WTC11 (cell line): ENCODE results near the gene PSD2. TPM values are rescaled to one million over a fixed set of nuclear protein-coding genes. Genes with fewer than 3 reads are reported as not detected.

Experiments used
- ATAC-seq: fragments of 200-7000 bp; cut with Tn5 transposase; 2 replicates; pipeline ENCODE4 v1.10.0; 2021; ENCODE audit warnings: mild to moderate bottlenecking, moderate library complexity
- CTCF ChIA-PET: fragments of 300-600 bp; sonication (Branson Sonifier 250); formaldehyde crosslinking; loops from one replicate; lab custom pipeline; 2021; ENCODE audit warnings: antibody characterized with exemption; lab: Charles Lee
- POLR2A ChIA-PET: fragments of 350-600 bp; sonication (Branson Sonifier 250); formaldehyde crosslinking; loops from one replicate; lab custom pipeline; 2021; ENCODE audit warnings: antibody characterized with exemption; lab: Charles Lee
- DNase-seq: peaks from one replicate; pipeline ENCODE4 v3.0.0; 2021; ENCODE audit warnings: low spot score
- H3K27ac Mint-ChIP-seq: 2 replicates; pipeline ENCODE4 v1.8.0; 2021; ENCODE audit warnings: mixed read lengths
- H3K27me3 Mint-ChIP-seq: 2 replicates; pipeline ENCODE4 v1.8.0; 2021; ENCODE audit warnings: low read depth, mild to moderate bottlenecking, moderate library complexity, mixed read lengths
- H3K36me3 Mint-ChIP-seq: 2 replicates; pipeline ENCODE4 v1.8.0; 2021; ENCODE audit warnings: mixed read lengths
- H3K4me1 Mint-ChIP-seq: 2 replicates; pipeline ENCODE4 v1.8.0; 2022; ENCODE audit warnings: mixed read lengths
- H3K4me3 Mint-ChIP-seq: 2 replicates; pipeline ENCODE4 v1.8.0; 2021; ENCODE audit warnings: mild to moderate bottlenecking, moderate library complexity, mixed read lengths
- H3K9me3 Mint-ChIP-seq: 2 replicates; pipeline ENCODE4 v1.8.0; 2021; ENCODE audit warnings: mixed read lengths
- AFF4 ChIP-seq: sonication (generic); formaldehyde crosslinking; IDR thresholded peaks from 2 replicates; pipeline ENCODE4 v1.8.1; 2023; ENCODE audit warnings: mild to moderate bottlenecking, missing genetic modification reagents, borderline replicate concordance
- CDX4 ChIP-seq: fragments of 250-450 bp; sonication (Bioruptor Pico); IDR thresholded peaks from 2 replicates; pipeline ENCODE4 v1.9.0; 2021; ENCODE audit warnings: moderate library complexity, mild to moderate bottlenecking, inconsistent platforms, borderline replicate concordance
- FOXK1 ChIP-seq: sonication (generic); formaldehyde crosslinking; IDR thresholded peaks from 2 replicates; pipeline ENCODE4 v1.8.0; 2022; ENCODE audit warnings: mild to moderate bottlenecking, moderate library complexity, missing genetic modification reagents
- JUN ChIP-seq: sonication (generic); formaldehyde crosslinking; IDR thresholded peaks from 2 replicates; pipeline ENCODE4 v1.8.0; 2023; ENCODE audit warnings: mild to moderate bottlenecking, missing genetic modification reagents
- KAT7 ChIP-seq: sonication (generic); formaldehyde crosslinking; IDR thresholded peaks from 2 replicates; pipeline ENCODE4 v1.8.1; 2023; ENCODE audit warnings: missing genetic modification reagents, mild to moderate bottlenecking, borderline replicate concordance
- NR2C2 ChIP-seq: sonication (generic); formaldehyde crosslinking; IDR thresholded peaks from 2 replicates; pipeline ENCODE4 v1.8.0; 2022; ENCODE audit warnings: mild to moderate bottlenecking, missing genetic modification reagents
- TEAD1 ChIP-seq: sonication (generic); formaldehyde crosslinking; IDR thresholded peaks from 2 replicates; pipeline ENCODE4 v1.8.0; 2022; ENCODE audit warnings: mild to moderate bottlenecking, missing genetic modification reagents
- TEAD4 ChIP-seq: sonication (generic); formaldehyde crosslinking; IDR thresholded peaks from 2 replicates; pipeline ENCODE4 v1.8.0; 2022; ENCODE audit warnings: mild to moderate bottlenecking, missing genetic modification reagents
- USF2 ChIP-seq: sonication (generic); formaldehyde crosslinking; IDR thresholded peaks from 2 replicates; pipeline ENCODE4 v1.8.1; 2023; ENCODE audit warnings: mild to moderate bottlenecking, missing genetic modification reagents, moderate library complexity
- ZNF219 ChIP-seq: sonication (generic); formaldehyde crosslinking; IDR thresholded peaks from 2 replicates; pipeline ENCODE4 v1.8.0; 2023; ENCODE audit warnings: missing genetic modification reagents, mild to moderate bottlenecking, borderline replicate concordance
- ZNF232 ChIP-seq: sonication (generic); formaldehyde crosslinking; IDR thresholded peaks from 2 replicates; pipeline ENCODE4 v1.8.0; 2022; ENCODE audit warnings: mild to moderate bottlenecking, missing genetic modification reagents
- ZNF263 ChIP-seq: sonication (generic); formaldehyde crosslinking; IDR thresholded peaks from 2 replicates; pipeline ENCODE4 v1.8.1; 2022; ENCODE audit warnings: low read depth, mild to moderate bottlenecking, moderate library complexity, missing genetic modification reagents
- ZNF281 ChIP-seq: sonication (generic); formaldehyde crosslinking; IDR thresholded peaks from 2 replicates; pipeline ENCODE4 v1.8.0; 2023; ENCODE audit warnings: mild to moderate bottlenecking, missing genetic modification reagents
- total RNA-seq: library from RNA; stranded (reverse); gene quantifications from 3 replicates; pipeline ENCODE4 v1.2.3, GENCODE V29; 2021
- TF ChIP-seq, protein P1 (sequence below): sonication (generic); formaldehyde crosslinking; IDR thresholded peaks from 2 replicates; pipeline ENCODE4 v1.8.0; 2022; ENCODE audit warnings: mild to moderate bottlenecking, missing genetic modification reagents
- TF ChIP-seq, protein P2 (sequence below): fragments of 250-450 bp; sonication (Bioruptor Pico); IDR thresholded peaks from 2 replicates; pipeline ENCODE4 v2.1.2; 2022; ENCODE audit warnings: mild to moderate bottlenecking, moderate library complexity
- TF ChIP-seq, protein P3 (sequence below): sonication (generic); formaldehyde crosslinking; IDR thresholded peaks from 2 replicates; pipeline ENCODE4 v1.8.0; 2023; ENCODE audit warnings: missing genetic modification reagents
- TF ChIP-seq, protein P4 (sequence below): sonication (generic); formaldehyde crosslinking; IDR thresholded peaks from 2 replicates; pipeline ENCODE4 v1.8.0; 2022; ENCODE audit warnings: mild to moderate bottlenecking, missing genetic modification reagents
- TF ChIP-seq, protein P5 (sequence below): fragments of 250-450 bp; sonication (Bioruptor Pico); IDR thresholded peaks from 2 replicates; pipeline ENCODE4 v1.8.0; 2021; ENCODE audit warnings: mild to moderate bottlenecking

Gene PSD2
- total RNA-seq, 1 experiment from 2014 or later: 0.57 TPM

- TF ChIP-seq, protein P1, sequence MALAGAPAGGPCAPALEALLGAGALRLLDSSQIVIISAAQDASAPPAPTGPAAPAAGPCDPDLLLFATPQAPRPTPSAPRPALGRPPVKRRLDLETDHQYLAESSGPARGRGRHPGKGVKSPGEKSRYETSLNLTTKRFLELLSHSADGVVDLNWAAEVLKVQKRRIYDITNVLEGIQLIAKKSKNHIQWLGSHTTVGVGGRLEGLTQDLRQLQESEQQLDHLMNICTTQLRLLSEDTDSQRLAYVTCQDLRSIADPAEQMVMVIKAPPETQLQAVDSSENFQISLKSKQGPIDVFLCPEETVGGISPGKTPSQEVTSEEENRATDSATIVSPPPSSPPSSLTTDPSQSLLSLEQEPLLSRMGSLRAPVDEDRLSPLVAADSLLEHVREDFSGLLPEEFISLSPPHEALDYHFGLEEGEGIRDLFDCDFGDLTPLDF (CRISPR knock-in tag): no peak
- TF ChIP-seq, protein P2, sequence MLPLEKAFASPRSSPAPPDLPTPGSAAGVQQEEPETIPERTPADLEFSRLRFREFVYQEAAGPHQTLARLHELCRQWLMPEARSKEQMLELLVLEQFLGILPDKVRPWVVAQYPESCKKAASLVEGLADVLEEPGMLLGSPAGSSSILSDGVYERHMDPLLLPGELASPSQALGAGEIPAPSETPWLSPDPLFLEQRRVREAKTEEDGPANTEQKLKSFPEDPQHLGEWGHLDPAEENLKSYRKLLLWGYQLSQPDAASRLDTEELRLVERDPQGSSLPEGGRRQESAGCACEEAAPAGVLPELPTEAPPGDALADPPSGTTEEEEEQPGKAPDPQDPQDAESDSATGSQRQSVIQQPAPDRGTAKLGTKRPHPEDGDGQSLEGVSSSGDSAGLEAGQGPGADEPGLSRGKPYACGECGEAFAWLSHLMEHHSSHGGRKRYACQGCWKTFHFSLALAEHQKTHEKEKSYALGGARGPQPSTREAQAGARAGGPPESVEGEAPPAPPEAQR (CRISPR knock-in tag): no peak
- TF ChIP-seq NR2C2 (no peak), USF2 (CRISPR knock-in tag) (no peak)
Measured at GRCh38 chr5:139807647-139808030, 12.0 kb downstream of the PSD2 start (continued).

DNA sequence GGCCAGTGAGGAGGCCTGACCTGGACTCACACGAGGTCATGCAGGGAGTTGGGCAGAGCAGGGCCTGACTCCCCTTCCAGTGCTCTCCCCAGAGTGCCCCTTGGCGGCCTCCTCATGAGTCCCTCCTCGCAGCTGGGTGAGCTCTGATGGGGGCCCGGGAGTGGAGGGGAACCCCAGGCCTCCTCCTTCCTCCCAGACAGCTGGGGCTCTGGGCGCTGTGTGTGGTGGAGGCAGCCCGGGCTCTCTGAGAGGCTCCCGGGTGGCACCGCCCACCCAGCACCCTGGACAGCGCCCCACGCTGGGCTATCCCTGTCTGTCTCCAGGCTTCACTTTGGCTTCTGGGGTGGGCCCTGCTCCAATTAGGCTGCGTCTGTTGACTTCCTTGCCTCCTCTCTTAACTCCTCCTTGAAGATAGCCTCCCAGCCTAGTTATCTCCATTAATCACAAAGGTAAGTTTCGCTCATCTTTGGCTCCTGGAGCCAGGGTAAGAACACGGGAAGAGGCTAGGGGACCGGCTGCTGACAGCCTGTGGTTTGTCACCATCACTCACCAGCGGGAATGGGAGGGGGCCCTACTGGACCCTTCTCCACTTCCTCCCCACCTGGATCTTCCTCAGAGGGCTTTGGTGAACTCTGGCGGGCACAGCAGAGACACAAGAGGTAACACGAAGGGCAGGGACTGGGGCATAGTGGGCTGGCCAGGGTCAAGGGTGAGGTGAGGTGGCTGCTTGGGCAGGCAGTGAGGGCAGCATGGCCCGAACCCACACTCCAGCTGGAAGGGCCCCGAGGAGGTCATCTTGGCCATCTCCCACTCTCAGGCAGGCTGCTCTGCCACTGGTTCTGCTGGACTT, 13.1 kb downstream of the PSD2 start:
- peak; percentile 74 for DNase-seq
- H3K27ac Mint-ChIP-seq: no peak overlapping the region

More for the DNA sequence above, 13.1 kb downstream of the PSD2 start:
- Mint-ChIP-seq H3K36me3 (no peaks in the 10 kb centered on the region), H3K4me1 (no peaks in the 10 kb centered on the region), H3K9me3 (no peaks in the 10 kb centered on the region), H3K4me3 (no peak overlapping the region), H3K27me3 (no peaks in the 10 kb centered on the region; the same call in 1 of the 2 replicates)
- peak; percentile 94 for ATAC-seq
- POLR2A ChIA-PET: no interaction called here
- CTCF ChIA-PET: interaction anchor here (0.6 to 2.0 kb wide), 4 partner anchors 15 to 160 kb away, joined by 3 to 9 read pairs (median 4); no protein-coding TSS in a partner anchor
- TF ChIP-seq TEAD4 (CRISPR knock-in tag) (peak; percentile 64; the same call in 1 of the 2 replicates), ZNF232 (CRISPR knock-in tag) (peak; percentile 43; the same call in 1 of the 2 replicates), AFF4 (CRISPR knock-in tag) (0 out of 2 replicates have a peak, but pooled peaks have one; percentile 28), ZNF263 (no peak), CDX4 (CRISPR knock-in tag) (no peak), JUN (peak; percentile 64; the same call in 1 of the 2 replicates), TEAD1 (CRISPR knock-in tag) (peak; percentile 68; the same call in 1 of the 2 replicates), ZNF219 (CRISPR knock-in tag) (peak; percentile 88; the same call in 1 of the 2 replicates), ZNF281 (CRISPR knock-in tag) (peak; percentile 24; the same call in 1 of the 2 replicates), KAT7 (CRISPR knock-in tag) (no peak), FOXK1 (CRISPR knock-in tag) (0 out of 2 replicates have a peak, but pooled peaks have one; percentile 40)
- TF ChIP-seq, protein P3, sequence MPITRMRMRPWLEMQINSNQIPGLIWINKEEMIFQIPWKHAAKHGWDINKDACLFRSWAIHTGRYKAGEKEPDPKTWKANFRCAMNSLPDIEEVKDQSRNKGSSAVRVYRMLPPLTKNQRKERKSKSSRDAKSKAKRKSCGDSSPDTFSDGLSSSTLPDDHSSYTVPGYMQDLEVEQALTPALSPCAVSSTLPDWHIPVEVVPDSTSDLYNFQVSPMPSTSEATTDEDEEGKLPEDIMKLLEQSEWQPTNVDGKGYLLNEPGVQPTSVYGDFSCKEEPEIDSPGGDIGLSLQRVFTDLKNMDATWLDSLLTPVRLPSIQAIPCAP (CRISPR knock-in tag): peak; percentile 78; the same call in 1 of the 2 replicates
- TF ChIP-seq, protein P4, sequence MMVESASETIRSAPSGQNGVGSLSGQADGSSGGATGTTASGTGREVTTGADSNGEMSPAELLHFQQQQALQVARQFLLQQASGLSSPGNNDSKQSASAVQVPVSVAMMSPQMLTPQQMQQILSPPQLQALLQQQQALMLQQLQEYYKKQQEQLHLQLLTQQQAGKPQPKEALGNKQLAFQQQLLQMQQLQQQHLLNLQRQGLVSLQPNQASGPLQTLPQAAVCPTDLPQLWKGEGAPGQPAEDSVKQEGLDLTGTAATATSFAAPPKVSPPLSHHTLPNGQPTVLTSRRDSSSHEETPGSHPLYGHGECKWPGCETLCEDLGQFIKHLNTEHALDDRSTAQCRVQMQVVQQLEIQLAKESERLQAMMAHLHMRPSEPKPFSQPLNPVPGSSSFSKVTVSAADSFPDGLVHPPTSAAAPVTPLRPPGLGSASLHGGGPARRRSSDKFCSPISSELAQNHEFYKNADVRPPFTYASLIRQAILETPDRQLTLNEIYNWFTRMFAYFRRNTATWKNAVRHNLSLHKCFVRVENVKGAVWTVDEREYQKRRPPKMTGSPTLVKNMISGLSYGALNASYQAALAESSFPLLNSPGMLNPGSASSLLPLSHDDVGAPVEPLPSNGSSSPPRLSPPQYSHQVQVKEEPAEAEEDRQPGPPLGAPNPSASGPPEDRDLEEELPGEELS (CRISPR knock-in tag): peak; percentile 80
- TF ChIP-seq, protein P5, sequence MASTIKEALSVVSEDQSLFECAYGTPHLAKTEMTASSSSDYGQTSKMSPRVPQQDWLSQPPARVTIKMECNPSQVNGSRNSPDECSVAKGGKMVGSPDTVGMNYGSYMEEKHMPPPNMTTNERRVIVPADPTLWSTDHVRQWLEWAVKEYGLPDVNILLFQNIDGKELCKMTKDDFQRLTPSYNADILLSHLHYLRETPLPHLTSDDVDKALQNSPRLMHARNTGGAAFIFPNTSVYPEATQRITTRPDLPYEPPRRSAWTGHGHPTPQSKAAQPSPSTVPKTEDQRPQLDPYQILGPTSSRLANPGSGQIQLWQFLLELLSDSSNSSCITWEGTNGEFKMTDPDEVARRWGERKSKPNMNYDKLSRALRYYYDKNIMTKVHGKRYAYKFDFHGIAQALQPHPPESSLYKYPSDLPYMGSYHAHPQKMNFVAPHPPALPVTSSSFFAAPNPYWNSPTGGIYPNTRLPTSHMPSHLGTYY: no peak
